OCI-LY1 (cell line): ENCODE data around the gene FGF22.

ENCODE experiments used
- CTCF ChIP-seq: fragments of 200-600 bp; sonication (generic), shearing (Covaris generic); IDR thresholded peaks from 2 replicates; pipeline ENCODE4 v1.5.1; 2017; ENCODE audit warnings: mild to moderate bottlenecking, antibody characterized with exemption, low read length, moderate library complexity, mixed read lengths
- EZH2 ChIP-seq: fragments of 200-600 bp; sonication (generic), shearing (Covaris generic); IDR thresholded peaks from 2 replicates; pipeline ENCODE4 v1.8.0; 2017; ENCODE audit warnings: borderline replicate concordance, mixed run types, mild to moderate bottlenecking, antibody characterized with exemption, low read length, moderate library complexity, mixed read lengths

DNA sequence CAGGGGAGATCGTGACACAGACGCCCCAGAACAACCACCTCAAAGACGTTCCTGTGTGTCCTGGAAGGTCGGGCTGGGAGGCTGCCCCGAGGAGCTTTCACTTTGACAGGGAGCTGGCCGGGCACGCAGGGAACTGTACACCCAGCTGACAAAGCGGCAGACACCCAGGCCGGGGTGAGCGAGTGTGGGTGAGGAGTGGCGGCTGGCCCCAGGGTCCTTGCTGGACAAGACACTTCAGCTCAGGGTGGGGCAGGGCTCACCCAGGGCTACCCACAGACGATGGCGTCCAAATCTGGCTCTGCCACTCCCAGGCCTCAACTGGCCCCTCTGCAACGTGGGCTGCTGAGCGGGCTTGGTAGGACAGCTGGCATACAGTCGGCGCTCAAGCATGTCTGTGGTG is 2.0 kb downstream of the FGF22 start:
- TF ChIP-seq EZH2 (no peak), CTCF (no peak)
